KMS-11 (cell line): ENCODE measurements around the gene TP53TG5.

Experiments
- H2AFZ ChIP-seq: fragments of 200-600 bp; sonication (generic); 2 replicates; pipeline ENCODE4 v1.6.1; 2016; ENCODE audit warnings: antibody characterized with exemption, mixed run types, low read depth
- H3K27ac ChIP-seq: fragments of 200-600 bp; sonication (generic); 2 replicates; pipeline ENCODE4 v1.6.1; 2016; ENCODE audit warnings: mild to moderate bottlenecking, mixed run types
- H3K27me3 ChIP-seq: fragments of 200-600 bp; sonication (generic); 2 replicates; pipeline ENCODE4 v1.6.1; 2017; ENCODE audit warnings: mild to moderate bottlenecking, low read depth, mixed run types, moderate library complexity; ENCODE audit not compliant: insufficient read depth
- H3K36me3 ChIP-seq: fragments of 200-600 bp; sonication (generic); 2 replicates; pipeline ENCODE4 v1.6.1; 2017; ENCODE audit warnings: mild to moderate bottlenecking, mixed run types; ENCODE audit not compliant: insufficient read depth
- H3K4me1 ChIP-seq: fragments of 200-600 bp; sonication (generic); 2 replicates; pipeline ENCODE4 v1.6.1; 2016; ENCODE audit warnings: mild to moderate bottlenecking, low read depth, mixed run types; ENCODE audit not compliant: poor library complexity, severe bottlenecking
- H3K4me2 ChIP-seq: fragments of 200-600 bp; sonication (generic); 2 replicates; pipeline ENCODE4 v1.7.0; 2016; ENCODE audit warnings: mild to moderate bottlenecking, mixed run types
- H3K4me3 ChIP-seq: fragments of 200-600 bp; sonication (generic); IDR thresholded peaks from 2 replicates; pipeline ENCODE4 v1.6.1; 2017; ENCODE audit warnings: low read depth, low read length, mixed read lengths; ENCODE audit not compliant: insufficient read depth
- H3K79me2 ChIP-seq: fragments of 200-600 bp; sonication (generic); 2 replicates; pipeline ENCODE4 v1.6.1; 2016; ENCODE audit warnings: low read depth, mixed run types; ENCODE audit not compliant: insufficient read depth
- H3K9ac ChIP-seq: fragments of 200-600 bp; sonication (generic); 2 replicates; pipeline ENCODE4 v1.6.1; 2016; ENCODE audit warnings: mild to moderate bottlenecking, mixed run types
- H4K20me1 ChIP-seq: fragments of 200-600 bp; sonication (generic); 2 replicates; pipeline ENCODE4 v1.6.1; 2016; ENCODE audit warnings: mild to moderate bottlenecking, mixed run types; ENCODE audit not compliant: insufficient read depth
- CTCF ChIP-seq: fragments of 200-600 bp; sonication (generic); conservative IDR thresholded peaks from 2 replicates; pipeline ENCODE4 v1.6.1; 2017; ENCODE audit warnings: low read depth, mild to moderate bottlenecking, antibody characterized with exemption, low read length, moderate library complexity, mixed read lengths

Gene TP53TG5

GRCh38 chr20:45362804-45363610 is 15.1 kb downstream of the TP53TG5 start, which contains the start of gene SYS1:
SYS1 (plus strand) TSS chr20:45363156; CDS start chr20:45363532, 376 bp downstream.
- peaks cover 34% of the 10 kb centered on the region for H3K4me1 ChIP-seq
- H3K27me3 ChIP-seq = no peaks in the 10 kb centered on the region
- H3K4me2 ChIP-seq = peak within 1 kb of the TSS; percentile 92
- peaks cover 13% of the 10 kb centered on the region for H3K79me2 ChIP-seq
- H2AFZ ChIP-seq = peak within 1 kb of the TSS; percentile 83
- peak; percentile 83 for TF ChIP-seq CTCF
- H3K27ac ChIP-seq = peak within 1 kb of the TSS; percentile 69
- no peaks in the 10 kb centered on the region for H3K36me3 ChIP-seq
- H3K9ac ChIP-seq = peak within 1 kb of the TSS; percentile 80
- no peak within 1 kb of the TSS for H3K4me3 ChIP-seq
- H4K20me1 ChIP-seq = no peaks in the 10 kb centered on the region

GRCh38 chr20:45361793-45362192 is 16.3 kb downstream of the TP53TG5 start:
- no peak for TF ChIP-seq CTCF
- Histone ChIP-seq H3K4me2 (no peak overlapping the region), H3K27ac (no peak overlapping the region), H3K4me1 (peaks cover 22% of the 10 kb centered on the region), H2AFZ (no peak overlapping the region), H4K20me1 (no peaks in the 10 kb centered on the region), H3K79me2 (peaks cover 13% of the 10 kb centered on the region), H3K27me3 (no peaks in the 10 kb centered on the region), H3K36me3 (no peaks in the 10 kb centered on the region), H3K9ac (no peak overlapping the region), H3K4me3 (no peak overlapping the region)

- TF ChIP-seq CTCF = no peak
- H3K4me3 ChIP-seq = no peak overlapping the region
- H3K36me3 ChIP-seq = no peaks in the 10 kb centered on the region
- H2AFZ ChIP-seq = no peak overlapping the region
- H3K27me3 ChIP-seq = no peaks in the 10 kb centered on the region
- H3K27ac ChIP-seq = no peak overlapping the region
- peaks cover 37% of the 10 kb centered on the region for H3K4me1 ChIP-seq
- H4K20me1 ChIP-seq = no peaks in the 10 kb centered on the region
- H3K9ac ChIP-seq = no peak overlapping the region
- H3K79me2 ChIP-seq = peaks cover 9% of the 10 kb centered on the region
- H3K4me2 ChIP-seq = no peak overlapping the region
Measured at GRCh38 chr20:45359406-45360148, 18.5 kb downstream of the TP53TG5 start.

GRCh38 chr20:45359069-45359405 is 19.1 kb downstream of the TP53TG5 start:
- Histone ChIP-seq H3K79me2 (peaks cover 7% of the 10 kb centered on the region), H3K27ac (no peak overlapping the region), H3K27me3 (no peaks in the 10 kb centered on the region), H4K20me1 (no peaks in the 10 kb centered on the region), H3K36me3 (no peaks in the 10 kb centered on the region), H2AFZ (no peak overlapping the region), H3K4me3 (no peak overlapping the region), H3K4me1 (peaks cover 40% of the 10 kb centered on the region), H3K9ac (no peak overlapping the region), H3K4me2 (no peak overlapping the region)
- TF ChIP-seq CTCF = no peak
